Myocyte (in vitro differentiated cells): ENCODE measurements around the gene TMEM161B. TPM values are rescaled to one million over a fixed set of nuclear protein-coding genes. Genes with fewer than 3 reads are reported as not detected.
A peak's percentile ranks its signal among the peaks of the same experiment; 100 is the strongest.
"Not testable (repeated sequence)": the region's sequence is repeated elsewhere in the genome, so short reads cannot be mapped to it uniquely, and the experiment has no call there.

ENCODE experiments used
- DNase-seq: peaks from one replicate; pipeline ENCODE4 v3.0.0-alpha.2; 2012; ENCODE audit warnings: low read depth
- total RNA-seq: library from RNA; depleted of rRNA; stranded (reverse); fragments of >200 nt; gene quantifications from 2 replicates; pipeline ENCODE4 v1.2.3, GENCODE V29; 2014

The TMEM161B gene
- total RNA-seq, 1 donor from 2014 or later = 18.0 TPM

DNA sequence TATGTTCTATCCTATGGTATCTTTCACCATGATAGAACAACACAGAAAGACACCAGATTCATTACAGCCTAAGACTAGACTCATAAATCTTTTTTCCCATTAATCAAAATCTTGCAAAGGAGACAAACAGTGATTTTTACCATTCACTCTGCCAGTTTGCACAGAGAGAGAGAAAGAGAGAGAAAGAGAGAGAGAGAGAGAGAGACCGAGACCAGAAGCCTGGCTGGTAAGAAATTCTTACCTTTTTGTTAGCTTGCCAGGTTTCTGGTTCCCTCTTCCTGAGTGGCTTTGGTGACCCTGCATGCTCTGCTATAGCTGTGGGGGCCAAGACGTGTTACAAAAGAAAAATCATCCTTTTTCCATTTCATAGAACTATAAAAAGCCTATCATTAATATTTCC is 18.6 kb downstream of the TMEM161B start:
- DNase-seq = no peak

DNA sequence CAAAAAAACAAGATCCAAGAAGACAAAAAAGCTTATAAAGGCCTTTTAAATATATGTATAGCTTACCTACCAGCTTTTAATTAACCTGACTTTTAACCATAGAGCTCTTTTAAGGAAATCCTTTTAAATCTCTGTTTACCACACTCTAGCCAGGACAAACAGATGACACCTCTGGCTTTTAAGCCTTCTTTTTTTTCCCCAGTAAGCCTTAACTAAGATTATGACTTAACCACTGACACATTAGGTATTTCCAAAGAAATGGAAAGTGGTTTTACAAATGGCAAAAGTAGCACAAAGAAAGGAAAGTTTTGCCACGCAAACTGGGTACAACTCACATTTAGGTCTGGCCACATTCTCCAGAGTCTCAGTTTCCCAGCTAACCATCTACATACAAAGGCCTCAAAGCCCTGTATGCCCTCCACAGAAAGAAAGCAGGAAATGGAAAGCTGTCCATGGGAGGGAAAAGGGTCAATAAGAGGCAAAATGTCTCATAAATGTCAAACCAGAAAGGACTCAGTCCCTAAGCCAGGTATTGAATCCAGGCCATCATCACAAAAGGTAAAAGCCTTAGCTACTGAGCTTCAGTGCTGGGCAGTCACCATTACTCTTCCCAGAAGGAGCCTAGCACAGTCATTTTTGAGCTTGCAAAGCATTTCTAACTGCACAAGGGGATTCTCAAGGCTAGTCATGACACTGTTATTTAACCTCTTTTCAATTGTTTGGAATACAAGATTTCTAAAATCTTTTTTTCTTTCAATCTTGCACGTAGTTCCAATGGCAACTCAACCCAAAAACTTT is 19.7 kb downstream of the TMEM161B start:
- DNase-seq = no peak

DNA sequence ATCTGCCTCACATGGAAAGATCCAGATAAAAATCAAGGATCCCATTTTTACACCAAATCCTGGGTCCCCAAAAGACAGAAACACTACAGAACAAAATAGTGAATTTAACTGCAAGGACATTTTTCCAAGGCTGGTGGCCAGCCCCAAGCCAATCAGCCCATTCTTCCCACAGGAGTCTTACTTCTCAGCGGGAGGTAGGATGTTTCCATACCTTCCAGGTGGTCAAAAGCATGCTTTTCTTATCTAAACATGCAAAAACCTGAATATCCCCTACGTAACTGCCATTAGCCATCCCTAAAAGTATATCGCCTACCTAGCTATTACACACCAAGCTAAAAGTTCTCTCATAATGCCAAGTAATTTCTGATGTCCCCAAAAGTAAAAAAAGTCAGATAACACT is 20.6 kb downstream of the TMEM161B start:
- no peak for DNase-seq

DNA sequence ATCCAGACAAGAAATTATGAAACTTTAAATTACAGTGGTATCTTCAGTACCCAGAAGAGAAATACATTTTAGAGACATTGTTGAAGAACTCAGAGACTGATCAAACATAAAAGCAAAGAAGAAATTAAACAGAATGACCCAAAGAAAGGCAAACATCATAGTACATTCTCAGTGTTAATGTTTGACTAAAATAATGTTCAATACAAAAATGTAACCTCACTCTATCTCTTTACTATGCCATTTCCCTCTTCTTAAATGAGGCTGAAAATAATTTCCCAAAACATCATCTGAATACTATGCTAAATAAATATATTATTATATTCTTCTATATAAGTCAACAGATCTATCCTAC is 22.8 kb downstream of the TMEM161B start:
- DNase-seq = no peak

DNA sequence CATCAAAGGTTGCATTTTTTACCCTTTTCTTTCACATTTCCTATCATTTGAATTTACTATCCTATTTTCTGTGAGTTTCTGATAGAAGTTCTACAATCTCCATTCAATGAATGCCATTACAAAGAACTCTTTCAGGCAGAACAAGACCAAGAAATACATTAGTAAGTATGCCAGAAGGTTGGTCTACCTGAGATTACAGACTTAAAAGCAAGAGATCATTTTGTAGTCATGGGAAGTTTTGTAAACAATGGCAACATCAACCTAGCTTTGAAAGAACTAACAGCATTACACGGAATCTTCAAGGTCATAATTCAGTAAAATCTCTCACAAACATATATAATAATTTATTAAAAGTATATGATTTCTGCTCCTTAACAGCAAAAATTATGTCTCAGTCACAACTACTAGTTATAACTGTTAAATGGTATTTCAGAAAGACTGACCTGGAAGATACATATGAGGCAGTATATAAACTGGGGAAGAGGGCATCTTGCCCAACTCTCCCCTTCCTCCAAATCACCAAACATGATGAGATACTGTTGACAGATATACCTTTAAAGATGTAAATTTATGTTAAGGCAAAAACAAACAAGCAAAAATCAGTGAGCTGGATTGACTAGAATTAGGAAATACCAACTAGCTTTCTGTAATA is 23.3 kb downstream of the TMEM161B start:
- no peak for DNase-seq

DNA sequence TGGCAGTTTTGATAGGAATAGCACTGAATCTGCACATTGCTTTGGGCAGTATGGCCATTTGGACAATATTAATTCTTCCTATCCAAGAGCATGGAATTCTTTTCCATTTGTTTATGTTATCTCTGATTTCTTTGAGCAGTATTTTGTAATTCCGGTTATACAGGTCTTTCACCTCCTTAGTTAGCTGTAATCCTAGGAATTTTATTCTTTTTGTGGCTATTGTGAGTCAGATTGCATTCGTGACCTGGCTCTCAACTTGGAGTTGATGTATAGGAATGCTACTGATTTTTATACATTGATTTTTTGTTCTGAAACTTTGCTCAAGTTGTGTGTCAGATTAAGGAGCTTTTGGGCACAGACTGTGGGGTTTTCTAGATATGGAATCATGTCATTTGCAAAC is 24.0 kb downstream of the TMEM161B start:
- DNase-seq = no peak

DNA sequence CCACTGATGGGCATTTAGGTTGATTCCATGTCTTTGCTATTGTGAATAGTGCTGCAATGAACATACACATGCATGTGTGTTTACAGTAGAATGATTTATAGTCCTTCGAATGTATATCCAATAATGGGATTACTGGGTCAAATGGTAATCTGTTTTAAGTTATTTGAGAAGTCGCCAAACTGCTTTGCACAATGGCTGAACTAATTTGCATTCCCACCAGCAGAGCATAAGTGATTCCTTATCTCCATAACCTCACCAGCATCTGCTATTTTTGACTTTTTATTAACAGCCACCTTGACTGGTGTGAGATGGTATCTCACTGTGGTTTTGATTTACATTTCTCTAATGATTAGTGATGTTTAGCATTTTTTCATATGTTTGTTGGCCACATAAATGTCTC is 25.2 kb downstream of the TMEM161B start:
- DNase-seq = not testable (repeated sequence)

DNA sequence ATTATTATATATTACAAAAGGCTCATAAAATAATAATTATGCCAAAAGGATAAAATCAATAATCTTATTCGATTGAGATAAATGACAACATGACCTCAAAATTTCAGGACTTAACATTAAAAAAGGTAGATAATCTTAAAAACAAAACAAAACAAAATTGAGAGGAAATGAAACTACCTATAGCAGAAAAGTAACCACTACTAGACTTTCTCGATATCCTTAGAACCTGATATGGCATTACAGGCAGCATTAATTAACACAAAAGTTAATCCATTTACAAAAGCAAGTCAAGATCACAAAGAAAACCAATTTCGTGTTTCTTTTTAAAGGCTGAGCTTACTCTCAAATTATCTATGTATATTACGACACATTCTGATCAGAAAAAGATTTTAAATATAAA is 29.9 kb downstream of the TMEM161B start:
- no peak for DNase-seq

DNA sequence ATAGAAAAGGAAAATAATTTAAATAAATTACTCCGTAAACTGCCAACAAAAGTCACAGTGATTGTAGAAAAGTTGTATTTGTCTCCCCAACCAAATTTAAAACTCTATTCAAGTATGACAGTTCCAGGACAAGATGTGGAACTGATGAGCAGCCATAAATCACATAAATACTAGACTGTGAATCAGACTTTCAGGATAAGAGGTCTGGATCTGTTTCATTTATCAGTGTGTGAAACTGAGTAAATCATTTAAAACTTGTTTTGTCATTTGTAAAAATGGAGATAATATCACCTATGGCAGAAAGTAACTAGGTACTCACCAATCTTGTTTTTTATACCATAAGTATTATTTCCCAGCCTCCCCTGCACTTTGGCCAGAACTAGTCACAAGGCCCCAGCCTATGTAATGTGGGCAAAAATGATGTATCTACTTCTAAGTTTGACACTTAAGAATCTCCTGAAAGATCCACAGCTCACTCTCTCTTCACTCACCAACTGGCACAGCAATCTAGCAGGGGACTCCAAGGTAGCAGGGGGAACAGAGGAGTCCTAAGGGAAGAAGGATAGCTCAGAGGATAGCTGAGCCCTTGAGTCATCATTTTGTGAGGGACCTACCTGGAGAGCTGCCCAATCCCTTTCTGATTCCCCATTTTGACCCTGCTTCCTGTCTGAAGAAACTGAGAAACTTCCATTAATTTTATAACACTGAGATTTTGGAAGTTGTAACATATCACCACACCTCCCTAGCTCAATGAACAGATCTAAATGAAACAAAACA is 31.6 kb downstream of the TMEM161B start:
- peak; percentile 8 for DNase-seq

DNA sequence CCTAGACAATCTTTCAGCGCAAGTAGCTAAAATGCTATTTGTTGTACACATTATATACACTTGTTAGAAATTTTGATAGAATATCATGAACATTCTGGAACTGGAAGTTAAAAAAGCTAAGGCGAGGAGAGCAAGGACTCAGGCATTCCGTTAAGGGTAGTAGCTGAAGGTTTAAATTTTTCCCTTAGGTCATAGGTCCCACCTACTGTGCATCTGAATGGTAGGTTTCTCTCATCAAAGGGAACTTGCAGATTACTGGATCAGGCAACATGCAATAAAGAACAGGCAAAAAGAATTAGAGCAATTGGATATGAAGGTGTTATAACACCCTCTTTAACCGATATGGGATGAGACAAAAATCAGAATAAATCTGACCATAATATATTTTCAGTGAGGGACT is 32.8 kb downstream of the TMEM161B start:
- no peak for DNase-seq

DNA sequence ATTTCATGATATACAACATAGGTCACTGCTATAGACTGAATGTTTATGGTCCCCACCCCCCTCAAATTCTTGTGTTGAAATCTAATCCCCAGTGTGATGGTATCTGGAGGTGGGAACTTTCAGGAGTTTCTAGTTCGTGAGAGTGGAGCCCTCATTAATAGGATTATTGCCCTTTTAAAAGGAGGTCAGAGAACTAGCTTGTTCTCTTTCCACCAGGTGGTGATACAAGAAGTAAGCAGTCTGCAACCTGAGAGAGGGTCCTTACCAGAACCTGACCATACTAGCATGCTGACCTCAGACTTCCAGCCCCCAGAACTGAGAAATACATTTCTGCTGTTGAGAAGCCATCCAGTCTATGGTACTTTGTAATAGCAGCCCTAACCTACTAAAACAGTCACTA is 33.3 kb downstream of the TMEM161B start:
- DNase-seq = no peak

DNA sequence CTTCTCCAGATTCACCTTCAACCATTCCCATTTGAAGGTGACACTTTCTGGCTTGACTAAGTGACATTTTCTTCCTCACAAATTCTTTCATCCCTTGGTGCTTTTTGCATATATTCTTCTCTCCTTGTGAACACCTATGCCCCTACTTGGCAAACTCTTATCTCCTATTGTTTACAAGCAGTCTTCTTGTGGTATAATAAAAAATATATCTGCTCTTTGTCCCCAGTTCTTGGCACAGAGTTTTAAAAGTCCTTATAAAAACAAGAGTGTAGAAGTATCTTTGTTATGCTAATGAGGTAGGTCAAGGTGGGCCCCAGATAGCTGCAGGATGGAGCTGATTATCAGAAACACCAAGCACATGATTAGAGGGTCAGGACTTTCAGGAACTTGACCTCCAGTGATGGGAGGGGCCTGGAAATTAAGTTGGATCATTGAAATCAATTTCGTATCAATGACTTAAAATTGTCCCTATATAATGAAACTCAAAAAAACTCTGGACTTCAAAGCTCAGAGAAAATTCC is 38.0 kb downstream of the TMEM161B start:
- DNase-seq = no peak

DNA sequence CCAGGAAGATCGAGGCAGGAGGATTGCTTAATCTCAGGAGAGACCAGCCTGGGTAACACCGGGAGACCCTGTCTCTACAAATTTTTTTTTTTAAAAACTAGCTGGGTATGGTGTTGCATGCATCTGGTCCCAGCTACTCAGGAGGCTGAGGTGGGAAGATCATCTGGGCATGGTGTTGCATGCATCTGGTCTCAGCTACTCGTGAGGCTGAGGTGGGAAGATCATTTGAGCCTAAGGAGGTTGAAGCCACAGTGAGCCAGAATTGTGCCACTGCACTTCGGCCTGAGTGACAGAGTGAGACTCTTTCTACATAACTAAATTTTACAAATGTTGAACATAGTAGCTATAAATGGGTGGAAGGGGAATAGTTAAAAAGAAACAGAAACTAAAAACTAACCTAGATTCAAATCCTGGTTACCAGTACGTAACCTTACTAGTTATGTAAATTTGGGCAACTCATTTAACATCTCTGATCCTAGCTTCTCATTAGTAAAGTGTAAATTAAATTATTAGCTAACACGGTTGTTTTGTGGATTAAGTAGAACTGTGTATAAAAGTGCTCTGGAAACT is 41.7 kb downstream of the TMEM161B start:
- no peak for DNase-seq

DNA sequence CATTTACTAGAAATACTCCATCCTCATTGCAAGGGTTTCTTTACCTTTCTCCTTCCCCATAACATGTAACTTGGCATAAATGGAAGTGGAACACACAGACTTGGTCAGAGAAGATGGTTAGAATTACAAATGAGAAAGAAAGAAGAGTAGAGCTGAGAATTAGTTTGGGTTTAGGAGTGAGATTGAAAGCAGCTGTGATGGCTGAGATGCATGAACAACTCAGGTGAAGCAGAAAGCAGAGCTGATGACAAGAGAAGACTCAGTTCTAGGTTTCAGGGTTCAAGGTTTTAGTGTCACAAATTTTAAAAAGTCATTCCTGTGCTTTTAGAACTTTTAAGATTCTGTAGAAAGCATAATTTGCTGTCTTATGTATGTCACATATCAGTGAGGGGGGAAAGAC is 54.0 kb downstream of the TMEM161B start:
- no peak for DNase-seq

DNA sequence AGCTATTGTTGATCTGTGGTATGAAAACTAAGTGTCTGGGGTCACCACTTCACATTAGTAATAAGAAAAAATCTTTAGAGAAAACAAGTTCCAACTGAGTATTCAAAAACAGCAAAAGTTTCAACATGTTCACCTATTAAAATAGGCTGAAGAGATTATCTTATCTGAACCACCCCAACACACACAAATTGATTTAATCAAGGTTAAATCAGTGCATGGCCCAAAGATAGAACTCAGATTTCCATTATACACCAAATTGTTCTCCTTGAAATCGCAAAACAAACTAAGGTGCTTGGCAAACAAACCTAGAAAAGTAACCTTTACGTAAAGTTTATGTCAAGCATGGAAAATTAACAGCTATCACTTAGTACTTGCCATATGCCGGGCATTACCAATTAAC is 61.1 kb downstream of the TMEM161B start:
- DNase-seq = no peak

DNA sequence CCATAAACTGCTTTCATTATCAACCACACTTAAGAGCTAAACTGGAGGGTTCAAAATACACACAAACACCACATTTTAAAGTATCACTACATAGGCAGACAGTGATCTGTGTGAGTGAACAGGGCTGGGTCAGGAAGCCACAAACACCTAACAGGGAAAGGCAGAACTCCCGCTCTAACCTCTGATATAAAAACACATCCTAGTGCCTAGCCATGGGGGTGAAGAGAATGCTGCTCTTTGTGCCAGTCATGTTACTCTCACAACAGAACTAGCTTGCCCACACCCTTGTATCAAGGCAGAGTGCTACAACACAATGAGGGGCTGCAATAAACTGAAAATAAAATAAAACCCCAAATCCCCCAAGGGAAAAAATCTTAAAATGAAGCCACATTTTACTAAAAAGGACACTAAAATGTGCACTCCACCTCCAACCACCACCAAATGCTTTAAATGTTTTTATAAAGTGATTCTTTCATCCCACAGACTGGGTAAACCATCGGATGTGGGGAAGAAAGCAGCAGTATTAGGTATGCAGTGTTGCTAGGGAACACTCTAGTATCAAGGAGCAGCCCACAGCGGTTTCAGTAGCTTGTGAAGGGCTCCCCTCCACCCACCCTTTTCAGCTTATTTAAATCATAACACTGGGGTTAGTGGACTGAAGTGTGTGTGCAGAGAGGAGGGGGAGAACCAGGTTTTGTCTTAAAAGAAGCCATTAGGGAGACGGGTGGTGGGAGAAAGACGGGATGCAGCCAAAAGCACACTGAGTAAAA is 64.5 kb downstream of the TMEM161B start:
- DNase-seq = peak; percentile 1

DNA sequence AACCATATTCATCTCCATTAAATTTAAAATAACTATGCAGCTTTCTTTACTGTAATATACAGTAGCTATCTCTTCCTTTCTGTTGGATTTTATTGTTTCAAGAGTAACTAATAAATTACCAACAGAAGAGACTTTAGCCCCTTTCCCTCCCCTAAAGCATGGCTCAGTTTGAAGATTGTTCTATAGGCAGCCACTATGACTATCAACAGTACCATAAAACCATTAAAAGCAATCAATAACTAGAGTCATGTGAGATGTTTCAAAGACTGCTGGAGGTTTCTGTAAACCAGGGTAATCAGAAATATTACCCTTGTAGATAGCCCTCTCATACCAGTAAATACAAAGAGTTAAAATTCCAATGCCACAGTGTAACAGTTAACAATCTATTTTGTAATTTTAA is 73.0 kb downstream of the TMEM161B start:
- DNase-seq = no peak

DNA sequence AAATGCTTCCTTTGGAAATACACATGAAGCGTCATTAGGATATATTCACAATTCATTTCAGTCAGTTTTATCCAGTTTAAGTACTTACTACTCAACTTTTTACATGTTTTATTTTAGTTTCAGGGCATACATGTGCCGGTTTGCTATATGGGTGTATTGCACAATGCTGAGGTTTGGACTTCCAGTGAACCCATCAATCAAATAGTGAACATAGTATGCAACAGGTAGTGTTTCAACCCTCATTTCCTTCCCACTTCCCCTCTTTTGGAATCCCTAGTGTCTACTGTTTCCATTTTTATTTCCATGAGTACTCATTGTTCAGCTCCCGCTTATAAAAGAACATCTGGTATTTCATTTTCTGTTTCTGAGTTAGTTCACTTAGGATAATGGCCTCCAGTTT is 74.7 kb downstream of the TMEM161B start:
- DNase-seq = no peak

DNA sequence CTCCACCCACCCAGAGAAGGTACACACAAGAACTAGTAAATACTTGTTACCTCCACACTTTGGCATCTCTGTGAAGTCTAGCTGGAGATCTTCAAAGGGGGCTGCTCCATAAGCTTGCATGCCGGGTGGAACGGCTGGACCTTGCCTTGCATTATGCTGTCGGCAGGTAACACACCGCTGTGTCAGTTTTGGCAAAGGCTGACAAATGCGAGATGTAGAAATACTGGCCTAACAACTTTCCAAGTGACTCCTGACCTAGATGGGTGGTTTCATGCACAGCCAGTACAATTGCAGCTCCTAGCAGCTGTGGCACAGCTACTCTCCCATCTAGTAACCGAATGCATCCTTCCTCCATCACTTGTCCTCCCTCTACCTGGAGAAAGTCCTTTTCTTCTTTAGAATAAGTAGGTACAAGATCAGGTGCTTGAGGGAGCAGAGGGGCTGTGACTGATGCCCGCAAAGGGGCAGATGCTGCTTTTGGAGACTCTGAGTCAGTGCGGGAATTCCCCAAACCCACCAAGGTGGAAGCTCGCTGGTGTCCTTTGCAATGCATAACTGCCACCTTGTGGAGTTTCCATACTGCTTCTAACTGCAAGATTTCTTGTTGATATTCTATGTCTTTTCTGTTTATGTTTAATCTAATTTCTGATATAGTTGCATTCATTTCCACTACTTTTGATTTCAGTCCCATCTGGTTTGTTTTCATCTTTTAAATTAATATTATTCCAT is 78.4 kb downstream of the TMEM161B start:
- DNase-seq = no peak

DNA sequence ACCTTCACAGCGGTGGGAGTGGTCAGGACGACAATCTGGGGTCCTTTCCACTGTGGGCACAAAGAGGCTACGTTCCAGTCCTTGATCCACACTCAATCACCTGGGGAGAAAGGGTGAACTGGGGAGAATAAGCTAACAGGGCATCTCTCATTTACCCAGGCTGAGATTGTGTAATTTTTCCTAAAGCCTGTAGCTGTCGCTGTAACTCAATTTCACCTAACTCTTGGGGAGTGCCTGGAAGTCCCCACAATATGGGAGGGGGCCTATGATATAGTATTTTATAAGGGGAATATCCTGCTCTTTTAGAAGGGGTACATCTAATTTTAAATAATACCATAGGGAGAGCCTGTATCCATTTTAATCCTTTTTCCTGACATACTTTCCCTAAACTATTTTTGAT is 79.2 kb downstream of the TMEM161B start:
- not testable (repeated sequence) for DNase-seq
